Stomach (tissue), 9 donors: ENCODE results near the gene CGN. TPM values are rescaled to one million over a fixed set of nuclear protein-coding genes. Genes with fewer than 3 reads are reported as not detected.

Source experiments
- DNase-seq, 2 donors: peaks; one replicate each; pipeline versions ENCODE4 v3.0.0 to v3.0.0-alpha.2; 2013 to 2019
- H3K27ac ChIP-seq, 5 donors: fragments of 200-600 bp in 4 of 5; sonication (generic) in 4 of 5; one replicate each; pipeline ENCODE4 v1.5.1; 2013 to 2019; ENCODE audit warnings: mild to moderate bottlenecking in 1 of 5, moderate library complexity in 1 of 5
- H3K27me3 ChIP-seq, 3 donors: fragments of 200-600 bp; sonication (generic); one replicate each; pipeline ENCODE4 v1.5.1; 2017 to 2019; ENCODE audit warnings: mixed run types in 1 of 3
- H3K36me3 ChIP-seq, 4 donors: fragments of 200-600 bp; sonication (generic); 1 replicate in 3 of 4; 2 replicates in 1 of 4; pipeline ENCODE4 v1.5.1; 2016 to 2019
- H3K4me1 ChIP-seq, 4 donors: fragments of 200-600 bp; sonication (generic); one replicate each; pipeline ENCODE4 v1.5.1; 2016 to 2019
- H3K4me3 ChIP-seq, 4 donors: fragments of 200-600 bp; sonication (generic) in 3 of 4; one replicate each; pipeline ENCODE4 v1.5.1; 2016 to 2019; ENCODE audit warnings: mild to moderate bottlenecking in 1 of 4
- H3K9me3 ChIP-seq, 4 donors: fragments of 200-600 bp; sonication (generic); one replicate each; pipeline ENCODE4 v1.5.1; 2016 to 2019
- CTCF ChIP-seq, 7 experiments: fragments of 450-650 bp in 4 of 7; fragments of 200-600 bp in 3 of 7; sonication (generic) in 3 of 7; IDR thresholded peaks; one replicate each; pipeline ENCODE4 v1.5.1; 2016 to 2019; ENCODE audit warnings: antibody characterized with exemption in 7 of 7, control low read depth in 2 of 7, mild to moderate bottlenecking in 1 of 7
- EP300 ChIP-seq: sonication (generic); formaldehyde crosslinking; IDR thresholded peaks from one replicate; pipeline ENCODE4 v1.6.1; 2017; ENCODE audit warnings: antibody characterized with exemption
- POLR2A ChIP-seq, 4 donors: fragments of 450-650 bp; IDR thresholded peaks; one replicate each; pipeline ENCODE4 v1.6.1; 2016; ENCODE audit warnings: antibody characterized with exemption in 4 of 4, control low read depth in 2 of 4, mild to moderate bottlenecking in 1 of 4, moderate library complexity in 1 of 4
- POLR2AphosphoS5 ChIP-seq, 3 donors: sonication (generic); formaldehyde crosslinking; IDR thresholded peaks; one replicate each; pipeline ENCODE4 v1.6.1; 2016; ENCODE audit warnings: antibody characterized with exemption in 3 of 3
- WGBS, 5 donors: extraction: QIAGEN DNeasy Blood & Tissue Kit in 3 of 5; methylation state at CpG; one replicate each; pipeline versions ENCODE4 v1.1.5 to v1.1.7; 2013 to 2018; 5-methylcytosine and 5-hydroxymethylcytosine counted together
- intact Hi-C: fragments of 100-400 bp; cut with DNase I; formaldehyde crosslinking; loops from one replicate; pipeline ENCODE4 v1.15.1; 2023; ENCODE audit warnings: low total_unique reads
- polyA plus RNA-seq, 3 donors: library from polyadenylated mRNA; stranded (reverse); fragments of 200-250 nt; gene quantifications; one replicate each; pipeline ENCODE4 v1.2.3, GENCODE V29; 2013
- small RNA-seq, 4 donors: library from RNA; depleted of rRNA; stranded (forward); fragments of <200 nt; gene quantifications; one replicate each; pipeline ENCODE3, GENCODE V24; 2016
- total RNA-seq, 5 donors: library from RNA; depleted of rRNA; stranded (reverse); fragments of >200 nt; gene quantifications; one replicate each; pipeline versions ENCODE4 v1.1.0 to v1.2.3, GENCODE V29; 2014 to 2016
- donor health status: healthy with polysubstance abuse.
- donor health status: Bipolar disorder and iron deficiency.
- donor health status: healthy.

CGN gene
- total and polyA plus RNA-seq, 8 donors, result 14.0 to 137 (median 26.7) TPM

GRCh38 chr1:151584278-151584677 lies 73.1 kb downstream of the CGN start:
- Histone ChIP-seq H3K4me3 (no peak overlapping the region), H3K9me3 (no peaks in the 10 kb centered on the region), H3K4me1 (peaks cover 0 to 20% (median 8%) of the 10 kb centered on the region in 4 donors), H3K27me3 (no peaks in the 10 kb centered on the region), H3K27ac (peak overlapping the region in 3 of 5 donors; percentile 5 to 39 (median 36)), H3K36me3 (peaks cover 22 to 45% (median 37%) of the 10 kb centered on the region in 4 donors)
- DNase-seq, result peak in 1 of 2 donors; percentile 35
- intact Hi-C loops, result no loop called here
- TF ChIP-seq EP300 (no peak), POLR2A (IDR thresholded peaks at IDR 0.05) (no peak), CTCF (IDR thresholded peaks at IDR 0.05) (no peak), POLR2AphosphoS5 (IDR thresholded peaks at IDR 0.05) (no peak)
- WGBS, 5 donors, result 51 to 63% (median 61%) methylated on average over 6 of the region's 6 CpGs

GRCh38 chr1:151584780-151585179 lies 73.6 kb downstream of the CGN start:
- intact Hi-C loops, result no loop called here
- Histone ChIP-seq H3K27me3 (no peaks in the 10 kb centered on the region), H3K36me3 (peaks cover 17 to 40% (median 32%) of the 10 kb centered on the region in 4 donors), H3K4me1 (peaks cover 0 to 20% (median 8%) of the 10 kb centered on the region in 4 donors), H3K27ac (peak overlapping the region in 3 of 5 donors; percentile 36 to 58 (median 39)), H3K4me3 (no peak overlapping the region), H3K9me3 (no peaks in the 10 kb centered on the region)
- 70 to 86% (median 77%) methylated on average over 7 of the region's 7 CpGs for WGBS, 5 donors
- DNase-seq, result no peak
- TF ChIP-seq POLR2AphosphoS5 (IDR thresholded peaks at IDR 0.05), result no peak
- no peak for TF ChIP-seq EP300
- no peak for TF ChIP-seq POLR2A (IDR thresholded peaks at IDR 0.05)
- no peak for TF ChIP-seq CTCF (IDR thresholded peaks at IDR 0.05)

- no peak overlapping the region for H3K4me3 ChIP-seq
- TF ChIP-seq EP300 (no peak), CTCF (IDR thresholded peaks at IDR 0.05) (no peak), POLR2AphosphoS5 (IDR thresholded peaks at IDR 0.05) (peak in 1 of 3 donors; percentile 20), POLR2A (IDR thresholded peaks at IDR 0.05) (no peak)
- peaks cover 15 to 32% (median 24%) of the 10 kb centered on the region in 4 donors for H3K36me3 ChIP-seq
- peak in 1 of 2 donors; percentile 83 for DNase-seq
- WGBS, 5 donors, result 0 to 30% (median 25%) methylated on average over 1 of the region's 1 CpG
- H3K9me3 ChIP-seq, result no peaks in the 10 kb centered on the region
- no peaks in the 10 kb centered on the region for H3K27me3 ChIP-seq
- intact Hi-C loops, result no loop called here
- peaks cover 0 to 20% (median 8%) of the 10 kb centered on the region in 4 donors for H3K4me1 ChIP-seq
- H3K27ac ChIP-seq, result peak overlapping the region in 4 of 5 donors; percentile 36 to 58 (median 47)
Measured at GRCh38 chr1:151585622-151586021, 74.4 kb downstream of the CGN start.

Small RNA genes lying within 50 kb of the gene (small RNA-seq; reads per million reads assigned to genes)
- 0 reads per million in 4 donors for gene MIR554
- 0 reads per million in 4 donors for gene RF00405

Other genes starting within 250 kb of the CGN start
- gene ZNF687, start 229.1 kb upstream of the CGN start, total RNA-seq, result 10 to 100 TPM; 11.9 to 59.6 (median 19.3) TPM
- gene ZNF687, start 229.1 kb upstream of the CGN start, polyA plus RNA-seq, result 10 to 100 TPM in 1 of 3 donors, 1 to 10 TPM in 2; 6.8 to 10.8 (median 7.3) TPM
- gene PI4KB, start 184.0 kb upstream of the CGN start, total RNA-seq, result 100 to 1,000 TPM in 2 of 5 donors, 10 to 100 TPM in 3; 33.2 to 187 (median 62.6) TPM
- gene PI4KB, start 184.0 kb upstream of the CGN start, polyA plus RNA-seq, result 10 to 100 TPM; 24.1 to 33.5 (median 25.3) TPM
- 100 to 1,000 TPM in 1 of 5 donors, 10 to 100 TPM in 4; 20.4 to 117 (median 39.1) TPM for gene RFX5, start 164.1 kb upstream of the CGN start, total RNA-seq
- gene RFX5, start 164.1 kb upstream of the CGN start, polyA plus RNA-seq, result 10 to 100 TPM in 2 of 3 donors, 1 to 10 TPM in 1; 9.9 to 19.4 (median 14.2) TPM
- 100 to 1,000 TPM in 4 of 5 donors, 10 to 100 TPM in 1; 68.8 to 661 (median 281) TPM for gene SELENBP1, start 138.7 kb upstream of the CGN start, total RNA-seq
- gene SELENBP1, start 138.7 kb upstream of the CGN start, polyA plus RNA-seq, result 100 to 1,000 TPM; 102 to 153 (median 117) TPM
- 100 to 1,000 TPM; 111 to 258 (median 166) TPM for gene PSMB4, start 111.8 kb upstream of the CGN start, total RNA-seq
- 100 to 1,000 TPM; 314 to 358 (median 329) TPM for gene PSMB4, start 111.8 kb upstream of the CGN start, polyA plus RNA-seq
- 100 to 1,000 TPM in 2 of 5 donors, 10 to 100 TPM in 3; 17.4 to 124 (median 85.8) TPM for gene POGZ, start 51.9 kb upstream of the CGN start, total RNA-seq
- gene POGZ, start 51.9 kb upstream of the CGN start, polyA plus RNA-seq, result 10 to 100 TPM in 2 of 3 donors, 1 to 10 TPM in 1; 7.3 to 18.0 (median 12.1) TPM
- 10 to 100 TPM in 3 of 5 donors, 1 to 10 TPM in 2; 1.2 to 30.4 (median 13.9) TPM for gene TUFT1, start 28.9 kb downstream of the CGN start, total RNA-seq
- gene TUFT1, start 28.9 kb downstream of the CGN start, polyA plus RNA-seq, result 10 to 100 TPM in 2 of 3 donors, 1 to 10 TPM in 1; 9.0 to 15.4 (median 10.8) TPM
- 10 to 100 TPM in 4 of 5 donors, 1 to 10 TPM in 1; 9.3 to 82.3 (median 31.2) TPM for gene SNX27, start 100.7 kb downstream of the CGN start, total RNA-seq
- gene SNX27, start 100.7 kb downstream of the CGN start, polyA plus RNA-seq, result 1 to 10 TPM; 4.3 to 6.8 (median 5.8) TPM
- 10 to 100 TPM in 1 of 5 donors, 1 to 10 TPM in 2, under 1 TPM in 1, not detected in 1; 0.73 to 39.1 (median 1.2) TPM for gene CELF3, start 205.4 kb downstream of the CGN start, total RNA-seq
- gene CELF3, start 205.4 kb downstream of the CGN start, polyA plus RNA-seq, result 1 to 10 TPM in 1 of 3 donors, under 1 TPM in 2; 0.92 to 4.3 (median 0.98) TPM
- not detected for gene RIIAD1, start 210.1 kb downstream of the CGN start, total RNA-seq
- gene RIIAD1, start 210.1 kb downstream of the CGN start, polyA plus RNA-seq, result 1 to 10 TPM in 1 of 3 donors, not detected in 2; 1.4 TPM